Measurements from ENCODE around the gene RELT. TPM values are rescaled to one million over a fixed set of nuclear protein-coding genes. Genes with fewer than 3 reads are reported as not detected.
A peak's percentile ranks its signal among the peaks of the same experiment; 100 is the strongest.

The RELT gene
- total RNA-seq, 1 experiment from 2014 or later = 10.2 TPM

DNA sequence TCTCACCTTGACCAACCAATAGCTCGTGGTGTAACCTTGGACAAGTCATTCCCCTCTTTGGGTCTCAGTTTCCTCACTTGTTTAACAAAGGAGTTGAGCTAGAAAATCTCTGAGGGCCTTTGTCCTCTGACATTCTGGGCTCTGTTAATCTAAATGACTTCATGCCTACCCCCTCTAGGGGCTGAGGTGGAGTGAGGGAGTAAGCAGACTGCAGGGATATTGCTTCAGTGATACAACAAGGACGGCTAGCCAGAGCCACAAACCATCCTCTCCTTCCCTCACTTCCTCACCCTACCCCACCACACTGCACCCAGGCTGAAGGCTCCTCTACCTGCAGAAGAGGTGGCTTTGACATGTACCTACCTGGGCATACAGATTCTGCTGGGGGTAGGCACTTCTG, 34.8 kb downstream of the RELT start:
- H3K4me3 Mint-ChIP-seq = no peak overlapping the region
- Histone ChIP-seq H3K4ac (ENCODE audit: low read depth, low read length) (no peak overlapping the region), H3K23me2 (ENCODE audit: insufficient read length, low read depth, low read length, poor library complexity, severe bottlenecking) (no peaks in the 10 kb centered on the region), H2BK12ac (ENCODE audit: insufficient read length, low read depth, low read length) (no peak overlapping the region), H2BK5ac (ENCODE audit: insufficient read length, low read length) (no peak overlapping the region), H4K8ac (replicated peaks; ENCODE audit: insufficient read length, low read depth, low read length) (no peak overlapping the region), H2BK20ac (ENCODE audit: low read depth, low read length, poor library complexity, severe bottlenecking) (no peak overlapping the region), H4K91ac (ENCODE audit: insufficient read length, low read depth, low read length) (no peak overlapping the region), H3K18ac (ENCODE audit: insufficient read length, low read depth, low read length) (no peak overlapping the region), H2AK5ac (ENCODE audit: insufficient read length, low read length) (no peak overlapping the region), H3K56ac (ENCODE audit: insufficient read length, low read depth, low read length) (no peak overlapping the region), H3T11ph (ENCODE audit: low read length) (no peak overlapping the region), H3K4me1 (ENCODE audit: insufficient read depth, low read length) (no peaks in the 10 kb centered on the region), H3K4me2 (ENCODE audit: insufficient read depth, insufficient read length, low read length) (no peak overlapping the region), H3K9ac (ENCODE audit: extremely low read depth, insufficient read length, low read length) (no peak overlapping the region), H4K5ac (ENCODE audit: insufficient read length, low read depth, low read length) (no peak overlapping the region), H3K9me3 (ENCODE audit: control insufficient read depth, low read depth, low read length) (no peaks in the 10 kb centered on the region), H3K14ac (ENCODE audit: insufficient read depth, low read length) (no peak overlapping the region), H2BK120ac (ENCODE audit: low read depth, low read length, poor library complexity, severe bottlenecking) (no peak overlapping the region), H3K79me2 (ENCODE audit: insufficient read depth, low read length) (no peaks in the 10 kb centered on the region), H2AFZ (ENCODE audit: low read length) (no peak overlapping the region), H4K20me1 (ENCODE audit: control insufficient read depth, insufficient read depth, insufficient read length) (no peaks in the 10 kb centered on the region), H3K27ac (ENCODE audit: insufficient read length, low read depth, low read length) (no peak overlapping the region), H3K79me1 (ENCODE audit: insufficient read depth, low read depth, low read length, poor library complexity, severe bottlenecking) (no peaks in the 10 kb centered on the region), H3K23ac (ENCODE audit: insufficient read length, low read depth, low read length) (no peak overlapping the region), H3K27me3 (ENCODE audit: insufficient read depth, low read length) (no peaks in the 10 kb centered on the region), H2BK15ac (ENCODE audit: low read depth, low read length) (no peak overlapping the region)
- H3K9me3 Mint-ChIP-seq = no peaks in the 10 kb centered on the region
- TF ChIP-seq, protein P1, sequence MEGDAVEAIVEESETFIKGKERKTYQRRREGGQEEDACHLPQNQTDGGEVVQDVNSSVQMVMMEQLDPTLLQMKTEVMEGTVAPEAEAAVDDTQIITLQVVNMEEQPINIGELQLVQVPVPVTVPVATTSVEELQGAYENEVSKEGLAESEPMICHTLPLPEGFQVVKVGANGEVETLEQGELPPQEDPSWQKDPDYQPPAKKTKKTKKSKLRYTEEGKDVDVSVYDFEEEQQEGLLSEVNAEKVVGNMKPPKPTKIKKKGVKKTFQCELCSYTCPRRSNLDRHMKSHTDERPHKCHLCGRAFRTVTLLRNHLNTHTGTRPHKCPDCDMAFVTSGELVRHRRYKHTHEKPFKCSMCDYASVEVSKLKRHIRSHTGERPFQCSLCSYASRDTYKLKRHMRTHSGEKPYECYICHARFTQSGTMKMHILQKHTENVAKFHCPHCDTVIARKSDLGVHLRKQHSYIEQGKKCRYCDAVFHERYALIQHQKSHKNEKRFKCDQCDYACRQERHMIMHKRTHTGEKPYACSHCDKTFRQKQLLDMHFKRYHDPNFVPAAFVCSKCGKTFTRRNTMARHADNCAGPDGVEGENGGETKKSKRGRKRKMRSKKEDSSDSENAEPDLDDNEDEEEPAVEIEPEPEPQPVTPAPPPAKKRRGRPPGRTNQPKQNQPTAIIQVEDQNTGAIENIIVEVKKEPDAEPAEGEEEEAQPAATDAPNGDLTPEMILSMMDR (conservative IDR thresholded peaks at IDR 0.05) = peak; percentile 28; the same call in 2 of the 3 replicates
- peaks cover 18 to 33% (median 31%) of the 10 kb centered on the region in 3 experiments; a peak in 6 of 7 replicates for H3K36me3 Mint-ChIP-seq (ENCODE audit: insufficient read depth in 1 of 3, low read depth in 3 of 3)
- no CpG with 5 or more reads among the region's 2 CpGs for whole genome bisulfite sequencing (ENCODE audit: extremely low coverage, insufficient read length, low lambda C conversion rate)
- no peak for DNase-seq
- H3K27me3 Mint-ChIP-seq (ENCODE audit: low read depth) = no peaks in the 10 kb centered on the region
- peak overlapping the region in 1 of 3 experiments; percentile 24; a peak in 1 of 7 replicates for H3K27ac Mint-ChIP-seq
- peaks cover 11 to 21% of the 10 kb centered on the region in 2 experiments for H3K4me1 Mint-ChIP-seq

Data from H9 (cell line).